Right lobe of liver (tissue), 6 donors: ENCODE data around the gene GIT1. TPM values are rescaled to one million over a fixed set of nuclear protein-coding genes. Genes with fewer than 3 reads are reported as not detected.

Source experiments
- ATAC-seq, 4 donors: fragments of 200-7000 bp; cut with Tn5 transposase; one replicate each; pipeline ENCODE4 v1.9.1; 2020; ENCODE audit warnings: mild to moderate bottlenecking in 4 of 4, moderate library complexity in 4 of 4
- DNase-seq, 3 donors: peaks; one replicate each; pipeline ENCODE4 v3.0.0-alpha.2; 2020
- H3K27ac ChIP-seq, 3 donors: fragments of 200-600 bp; one replicate each; pipeline ENCODE4 v1.8.0; 2022
- H3K27me3 ChIP-seq, 2 donors: fragments of 200-600 bp; one replicate each; pipeline ENCODE4 v1.8.0; 2022
- H3K36me3 ChIP-seq, 4 donors: fragments of 200-600 bp; sonication (generic) in 1 of 4; one replicate each; pipeline versions ENCODE4 v1.5.1 to v1.8.0; 2017 to 2022; ENCODE audit warnings: control low read depth in 1 of 4
- H3K4me1 ChIP-seq, 4 donors: fragments of 200-600 bp; sonication (generic) in 1 of 4; one replicate each; pipeline versions ENCODE4 v1.5.1 to v1.8.0; 2017 to 2022; ENCODE audit warnings: control low read depth in 1 of 4
- H3K4me3 ChIP-seq, 3 donors: fragments of 200-600 bp; one replicate each; pipeline ENCODE4 v1.8.0; 2022
- H3K9me3 ChIP-seq, 4 donors: fragments of 200-600 bp; sonication (generic) in 1 of 4; one replicate each; pipeline versions ENCODE4 v1.5.1 to v1.8.0; 2017 to 2022; ENCODE audit warnings: control low read depth in 1 of 4
- POLR2A ChIP-seq: fragments of 450-650 bp; IDR thresholded peaks from one replicate; pipeline ENCODE4 v1.6.1; 2017; ENCODE audit warnings: antibody characterized with exemption, mild to moderate bottlenecking
- WGBS: methylation state at CpG from one replicate; pipeline ENCODE4 v1.1.6; 2018; ENCODE audit warnings: low coverage, low lambda C conversion rate; ENCODE audit not compliant: insufficient coverage; ENCODE audit errors: missing lambda C conversion rate; 5-methylcytosine and 5-hydroxymethylcytosine counted together
- intact Hi-C, 2 donors: fragments of 100-400 bp; cut with DNase I; formaldehyde crosslinking; loops; one replicate each; pipeline versions ENCODE4 v1.11.2 to v1.14.1; 2022
- total RNA-seq, 6 experiments: library from RNA; depleted of rRNA in 2 of 6; stranded (reverse); fragments of >200 nt in 2 of 6; fragmentation: NEBNext Ultra II Directional in 3 of 6; extraction: Animal tissue kit (Norgen Biotek cat#: 25700) in 3 of 6; gene quantifications; one replicate each; pipeline versions ENCODE4 v1.1.0 to v1.2.4, GENCODE V29; 2016 to 2023
- TF ChIP-seq, protein P1 (sequence below), 4 donors: fragments of 200-600 bp in 3 of 4; fragments of 450-650 bp in 1 of 4; IDR thresholded peaks; one replicate each; pipeline versions ENCODE4 v1.5.1 to v1.8.0; 2016 to 2022; ENCODE audit warnings: antibody characterized with exemption in 4 of 4, mild to moderate bottlenecking in 2 of 4
- donor health status: DM: no; HTN: yes; CAD: no.
- donor health status: DM: no; HTN: no; CAD: no.
- donor health status: DM: no; HTN: no; CAD: no.
- donor health status: DM: no; HTN: yes; CAD: no.
- donor health status: DM: no; HTN: yes; CAD: no.

The GIT1 gene
- total RNA-seq, 6 experiments from 2014 or later, result 7.1 to 15.9 (median 8.7) TPM

DNA sequence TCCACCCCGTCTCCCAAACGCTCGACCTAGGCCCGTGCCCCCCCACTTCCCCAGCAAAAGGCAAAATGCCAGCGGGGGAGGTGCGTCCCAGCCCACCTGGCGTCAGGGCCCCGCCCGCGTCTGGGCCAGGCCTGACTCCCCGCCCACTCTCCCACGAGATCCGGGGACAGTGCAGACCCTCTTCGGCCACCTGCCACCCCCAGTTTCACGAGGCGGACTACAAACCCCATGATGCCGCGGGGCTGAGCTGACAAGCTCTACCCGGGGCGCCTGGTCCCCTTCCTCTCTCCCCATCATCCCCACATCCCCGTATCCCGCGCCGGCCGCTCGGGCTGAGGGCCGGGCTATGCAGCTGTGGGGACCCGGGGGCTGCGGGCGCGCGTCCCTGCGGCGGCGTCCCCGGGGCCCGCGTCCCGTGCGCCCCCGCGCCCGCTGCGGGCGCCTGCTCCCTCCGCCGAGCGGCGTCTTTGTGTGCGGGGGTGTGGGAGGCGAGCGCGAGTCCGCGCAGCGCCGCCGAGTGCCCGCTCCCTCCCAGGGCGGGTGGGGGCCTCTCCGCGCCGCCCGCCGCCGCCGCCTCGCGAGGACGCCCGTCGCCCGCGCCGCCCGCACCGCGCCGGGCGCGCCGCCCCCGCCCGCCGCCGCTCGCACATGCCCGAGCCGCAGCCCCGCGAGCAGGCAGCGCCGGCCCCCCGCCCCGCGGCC, 3.6 kb upstream of the GIT1 start, which contains the start of gene ANKRD13B:
Gene ANKRD13B, plus strand, starts transcription at position 283 of the 702 bp plus-strand sequence. CDS start 490 bp downstream, outside the sequence.
- TF ChIP-seq POLR2A, result no peak
- TF ChIP-seq, protein P1, sequence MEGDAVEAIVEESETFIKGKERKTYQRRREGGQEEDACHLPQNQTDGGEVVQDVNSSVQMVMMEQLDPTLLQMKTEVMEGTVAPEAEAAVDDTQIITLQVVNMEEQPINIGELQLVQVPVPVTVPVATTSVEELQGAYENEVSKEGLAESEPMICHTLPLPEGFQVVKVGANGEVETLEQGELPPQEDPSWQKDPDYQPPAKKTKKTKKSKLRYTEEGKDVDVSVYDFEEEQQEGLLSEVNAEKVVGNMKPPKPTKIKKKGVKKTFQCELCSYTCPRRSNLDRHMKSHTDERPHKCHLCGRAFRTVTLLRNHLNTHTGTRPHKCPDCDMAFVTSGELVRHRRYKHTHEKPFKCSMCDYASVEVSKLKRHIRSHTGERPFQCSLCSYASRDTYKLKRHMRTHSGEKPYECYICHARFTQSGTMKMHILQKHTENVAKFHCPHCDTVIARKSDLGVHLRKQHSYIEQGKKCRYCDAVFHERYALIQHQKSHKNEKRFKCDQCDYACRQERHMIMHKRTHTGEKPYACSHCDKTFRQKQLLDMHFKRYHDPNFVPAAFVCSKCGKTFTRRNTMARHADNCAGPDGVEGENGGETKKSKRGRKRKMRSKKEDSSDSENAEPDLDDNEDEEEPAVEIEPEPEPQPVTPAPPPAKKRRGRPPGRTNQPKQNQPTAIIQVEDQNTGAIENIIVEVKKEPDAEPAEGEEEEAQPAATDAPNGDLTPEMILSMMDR (IDR thresholded peaks at IDR 0.05), result no peak
- no peaks in the 10 kb centered on the region for H3K36me3 ChIP-seq
- no peak for ATAC-seq
- peaks cover 0 to 33% (median 16%) of the 10 kb centered on the region in 4 donors for H3K4me1 ChIP-seq
- peak within 1 kb of the TSS; percentile 42 to 58 (median 48) for H3K4me3 ChIP-seq
- H3K27me3 ChIP-seq, result no peaks in the 10 kb centered on the region
- peak in 1 of 3 donors; percentile 57 for DNase-seq
- intact Hi-C loops, result no loop called here
- no peak within 1 kb of the TSS for H3K27ac ChIP-seq
- 3% methylated on average over 6 of the region's 96 CpGs for WGBS
- no peaks in the 10 kb centered on the region for H3K9me3 ChIP-seq

DNA sequence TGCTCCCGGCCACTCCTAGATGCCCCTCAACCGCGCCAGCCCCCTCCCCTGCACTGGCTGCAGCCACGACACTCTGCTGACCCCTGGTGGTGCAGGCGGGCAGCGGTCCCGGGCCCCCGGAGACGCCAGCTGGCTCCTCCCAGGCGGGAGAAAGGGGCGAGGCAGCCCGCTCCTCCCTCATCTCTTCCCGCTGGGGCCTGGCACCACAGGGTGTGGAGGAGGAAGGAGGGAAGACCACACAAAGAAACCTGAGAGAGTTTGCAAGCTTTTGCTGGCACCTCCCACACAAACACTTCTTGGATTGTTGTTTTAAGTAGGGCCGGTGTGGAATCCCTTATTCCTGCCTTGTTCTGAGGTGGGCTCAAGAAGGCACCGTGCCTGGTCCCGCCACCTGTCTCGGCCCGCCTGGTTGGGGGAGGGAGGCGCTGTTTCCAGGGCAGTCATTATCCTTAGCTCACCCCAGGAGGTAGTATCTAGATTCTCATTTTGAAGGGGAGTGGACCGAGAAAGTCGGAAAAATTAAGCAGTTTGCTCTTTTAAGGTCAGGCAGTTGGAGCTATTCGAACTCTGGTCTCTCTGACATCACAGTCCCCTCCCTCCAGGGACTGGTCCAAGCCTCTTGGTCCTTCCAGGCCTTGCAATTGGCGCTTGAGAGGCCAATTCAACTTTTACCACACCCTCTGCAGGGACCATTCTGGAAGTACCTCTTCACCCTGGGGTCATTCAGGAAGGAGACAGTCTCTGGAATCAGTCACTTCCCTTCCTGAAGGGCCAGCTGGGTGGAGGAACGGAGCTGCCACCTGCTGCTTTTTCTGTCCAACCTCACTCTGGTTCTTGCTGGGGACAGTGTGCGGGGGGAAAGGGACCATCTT, 2.5 kb upstream of the GIT1 start:
- intact Hi-C loops, result no loop called here
- TF ChIP-seq, protein P1 (IDR thresholded peaks at IDR 0.05), result peak; percentile 88 to 94 (median 92)
- TF ChIP-seq POLR2A, result no peak
- peaks cover 0 to 35% (median 16%) of the 10 kb centered on the region in 4 donors for H3K4me1 ChIP-seq
- H3K9me3 ChIP-seq, result no peaks in the 10 kb centered on the region
- H3K27ac ChIP-seq, result no peak overlapping the region
- peak overlapping the region in 2 of 3 donors; percentile 2 to 16 for H3K4me3 ChIP-seq
- WGBS, result 9% methylated on average over 19 of the region's 25 CpGs
- H3K27me3 ChIP-seq, result no peaks in the 10 kb centered on the region
- no peaks in the 10 kb centered on the region for H3K36me3 ChIP-seq
- DNase-seq (peak; percentile 82 to 86 (median 84)), ATAC-seq (peak; percentile 70 to 76 (median 74))

DNA sequence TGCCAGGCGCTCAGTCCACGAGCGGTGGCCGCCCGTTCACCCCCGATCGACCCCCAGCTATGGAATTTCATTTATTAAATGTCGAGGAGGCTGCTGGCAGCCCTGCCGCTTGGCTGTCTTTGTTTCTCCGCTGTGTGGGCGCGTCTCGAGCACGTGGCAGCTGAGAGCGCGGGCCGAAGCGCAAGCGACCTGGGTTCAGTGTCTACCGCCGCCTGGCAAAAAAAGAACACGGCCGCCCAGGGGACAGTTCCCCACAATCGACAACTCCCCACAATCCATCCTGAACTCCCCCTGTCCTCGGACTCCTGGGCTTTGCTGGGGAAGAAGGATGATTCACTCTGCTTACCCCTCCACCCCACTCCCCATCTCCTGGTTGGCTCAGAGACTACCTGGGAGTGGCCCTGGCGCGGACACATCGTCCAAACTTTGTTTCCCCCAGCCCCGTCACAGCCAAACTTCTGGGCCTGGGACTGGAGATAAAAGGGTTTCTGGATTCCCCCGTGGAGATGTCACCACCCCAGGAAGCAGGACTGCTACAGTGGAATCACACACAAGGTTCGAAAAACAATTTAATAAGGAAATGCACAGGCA, 1.8 kb upstream of the GIT1 start:
- H3K27ac ChIP-seq, result no peak overlapping the region

More for the DNA sequence above, 1.8 kb upstream of the GIT1 start:
- intact Hi-C loops, result no loop called here
- Histone ChIP-seq H3K9me3 (no peaks in the 10 kb centered on the region), H3K36me3 (no peaks in the 10 kb centered on the region), H3K4me1 (peaks cover 0 to 35% (median 16%) of the 10 kb centered on the region in 4 donors), H3K4me3 (peak overlapping the region in 2 of 3 donors; percentile 2 to 16), H3K27me3 (no peaks in the 10 kb centered on the region)
- TF ChIP-seq, protein P1 (IDR thresholded peaks at IDR 0.05), result no peak
- no peak for TF ChIP-seq POLR2A
- WGBS, result 4% methylated on average over 9 of the region's 31 CpGs
- ATAC-seq, result peak in 1 of 4 donors; percentile 2
- peak in 1 of 3 donors; percentile 58 for DNase-seq
